Measurements from ENCODE around the gene FNBP1.

DNA sequence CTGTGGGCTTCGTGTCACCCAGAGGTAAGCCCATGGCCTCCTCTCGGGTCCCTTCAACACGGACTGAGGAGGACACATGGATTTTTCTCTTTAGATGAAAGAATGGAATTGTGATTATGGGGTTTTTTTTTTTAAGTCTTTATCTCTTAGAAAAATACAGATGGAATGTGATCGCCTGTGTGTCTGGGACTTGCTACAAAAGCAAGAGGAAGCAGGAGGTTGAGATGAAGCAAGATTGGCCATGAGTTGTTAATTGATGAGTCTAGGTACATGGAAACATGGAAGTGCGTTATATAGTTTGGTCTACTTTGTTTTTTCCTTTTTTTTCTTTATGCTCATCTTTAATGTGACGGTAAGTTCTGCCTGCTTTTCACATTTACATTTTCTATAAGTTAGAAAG lies 193.1 kb downstream of the FNBP1 start:
- TF ChIP-seq TEAD4 (CRISPR knock-in tag; IDR thresholded peaks at IDR 0.05) (no peak), NR3C1 (CRISPR knock-in tag; conservative IDR thresholded peaks at IDR 0.05; ENCODE audit: low read depth) (no peak), ZNF121 (CRISPR knock-in tag; IDR thresholded peaks at IDR 0.05) (no peak), ZBTB21 (CRISPR knock-in tag; IDR thresholded peaks at IDR 0.05; ENCODE audit: borderline replicate concordance) (no peak)
- TF ChIP-seq, protein P1, sequence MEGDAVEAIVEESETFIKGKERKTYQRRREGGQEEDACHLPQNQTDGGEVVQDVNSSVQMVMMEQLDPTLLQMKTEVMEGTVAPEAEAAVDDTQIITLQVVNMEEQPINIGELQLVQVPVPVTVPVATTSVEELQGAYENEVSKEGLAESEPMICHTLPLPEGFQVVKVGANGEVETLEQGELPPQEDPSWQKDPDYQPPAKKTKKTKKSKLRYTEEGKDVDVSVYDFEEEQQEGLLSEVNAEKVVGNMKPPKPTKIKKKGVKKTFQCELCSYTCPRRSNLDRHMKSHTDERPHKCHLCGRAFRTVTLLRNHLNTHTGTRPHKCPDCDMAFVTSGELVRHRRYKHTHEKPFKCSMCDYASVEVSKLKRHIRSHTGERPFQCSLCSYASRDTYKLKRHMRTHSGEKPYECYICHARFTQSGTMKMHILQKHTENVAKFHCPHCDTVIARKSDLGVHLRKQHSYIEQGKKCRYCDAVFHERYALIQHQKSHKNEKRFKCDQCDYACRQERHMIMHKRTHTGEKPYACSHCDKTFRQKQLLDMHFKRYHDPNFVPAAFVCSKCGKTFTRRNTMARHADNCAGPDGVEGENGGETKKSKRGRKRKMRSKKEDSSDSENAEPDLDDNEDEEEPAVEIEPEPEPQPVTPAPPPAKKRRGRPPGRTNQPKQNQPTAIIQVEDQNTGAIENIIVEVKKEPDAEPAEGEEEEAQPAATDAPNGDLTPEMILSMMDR (IDR thresholded peaks at IDR 0.05): no peak
